Esophagus muscularis mucosa (tissue), 3 donors: ENCODE data around the gene CCNB1IP1.

Experiments used
- CTCF ChIP-seq, 3 experiments: fragments of 200-600 bp in 2 of 3; fragments of 450-650 bp in 1 of 3; sonication (generic) in 2 of 3; IDR thresholded peaks; one replicate each; pipeline ENCODE4 v1.5.1; 2017 to 2019; ENCODE audit warnings: antibody characterized with exemption in 3 of 3, mild to moderate bottlenecking in 2 of 3, moderate library complexity in 1 of 3
- EP300 ChIP-seq: sonication (generic); formaldehyde crosslinking; IDR thresholded peaks from one replicate; pipeline ENCODE4 v1.6.1; 2017; ENCODE audit warnings: antibody characterized with exemption

- no peak for TF ChIP-seq CTCF (IDR thresholded peaks at IDR 0.05)
- no peak for TF ChIP-seq EP300
Measured at GRCh38 chr14:20372796-20373195, 39.7 kb upstream of the CCNB1IP1 start.
